GM10266 (cell line): ENCODE measurements around the gene S100A10.
A peak's percentile ranks its signal among the peaks of the same experiment; 100 is the strongest.

Experiments used
- DNase-seq: peaks from one replicate; pipeline ENCODE4 v3.0.0; 2012; ENCODE audit errors: extremely low spot score
- CTCF ChIP-seq: IDR thresholded peaks from 2 replicates; pipeline ENCODE4 v1.5.1; 2012; ENCODE audit warnings: mild to moderate bottlenecking, low read depth; ENCODE audit not compliant: control insufficient read depth, insufficient read depth; ENCODE audit errors: missing control alignments

The S100A10 gene, protein sequence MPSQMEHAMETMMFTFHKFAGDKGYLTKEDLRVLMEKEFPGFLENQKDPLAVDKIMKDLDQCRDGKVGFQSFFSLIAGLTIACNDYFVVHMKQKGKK

DNA sequence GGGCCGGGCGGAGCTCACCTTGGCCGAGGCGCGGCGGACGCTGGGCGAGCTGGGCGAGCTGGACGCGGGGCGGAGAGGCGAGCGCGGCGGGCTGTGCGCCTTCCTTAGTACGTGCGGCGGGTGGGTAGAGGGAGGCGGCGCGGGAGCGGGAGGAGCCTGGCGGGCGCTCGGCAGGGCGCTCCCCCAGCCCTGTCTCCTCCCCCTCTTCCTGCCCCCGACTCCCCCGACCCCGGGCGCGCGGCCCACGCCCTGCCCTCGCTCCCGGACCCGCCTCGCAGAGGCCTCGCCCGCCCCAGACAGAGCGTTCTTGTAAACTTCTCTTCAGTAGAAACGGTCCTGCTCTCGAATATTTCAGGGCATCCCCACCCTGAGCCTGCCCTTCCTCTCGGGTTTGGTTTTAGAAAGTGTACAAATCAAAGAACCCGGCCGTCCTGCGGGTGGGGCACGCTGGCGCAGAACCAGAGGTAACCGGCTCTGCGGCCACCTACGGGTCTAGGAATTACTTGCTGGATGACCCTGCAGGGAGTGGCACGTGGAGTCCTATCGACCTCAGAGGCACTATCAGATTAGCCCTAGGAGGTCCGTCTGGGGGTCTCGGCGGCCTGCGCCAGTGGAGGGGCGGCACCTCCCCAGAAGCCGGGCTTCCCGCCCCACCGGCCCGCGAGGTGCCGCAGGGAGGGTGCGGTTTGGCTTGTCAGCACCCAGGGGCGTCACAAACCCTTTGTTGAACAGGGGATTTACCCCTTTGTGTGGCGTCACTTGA lies at the start of gene S100A10:
TSS of gene S100A10 (minus strand) at position 126 of the 763 bp plus-strand sequence. CDS start 7,629 bp downstream, outside the sequence.
- no peak for TF ChIP-seq CTCF

GRCh38 chr1:152042030-152042429 lies 48.4 kb upstream of the S100A10 start:
- no peak for TF ChIP-seq CTCF
- no peak for DNase-seq

More for the DNA sequence above, at the start of gene S100A10:
- DNase-seq = peak; percentile 50

DNA sequence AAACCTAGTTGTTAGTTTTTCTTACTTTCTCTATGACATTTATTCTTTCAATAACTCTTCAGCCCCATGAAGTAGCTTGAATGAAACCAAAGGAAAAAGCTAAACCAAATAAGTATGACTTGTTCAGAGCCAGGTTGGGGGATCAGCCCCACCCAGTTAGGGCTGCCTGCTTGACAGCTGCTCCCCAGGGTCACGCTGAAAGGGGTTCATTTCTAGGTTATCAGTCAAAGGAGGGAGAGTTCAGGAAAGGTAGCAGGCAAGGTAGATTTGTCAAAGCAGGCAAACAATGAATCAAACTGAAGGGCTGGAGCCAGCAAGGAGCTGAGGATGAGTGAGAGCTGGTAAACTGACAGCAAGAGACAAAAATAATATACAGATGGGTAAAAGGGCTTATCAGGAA lies 46.2 kb upstream of the S100A10 start:
- DNase-seq = no peak
- TF ChIP-seq CTCF = no peak

- TF ChIP-seq CTCF = no peak
- DNase-seq = no peak
Measured at GRCh38 chr1:152039461-152039860, 45.8 kb upstream of the S100A10 start.

- TF ChIP-seq CTCF = no peak
- DNase-seq = no peak
Measured at GRCh38 chr1:152038871-152039270, 45.2 kb upstream of the S100A10 start.

GRCh38 chr1:152036267-152037216 lies 42.9 kb upstream of the S100A10 start, which contains the start of gene S100A11:
TSS of gene S100A11 (minus strand) at chr1:152037004. CDS start at chr1:152036915, 89 bp downstream.
- no peak for TF ChIP-seq CTCF
- peak; percentile 55 for DNase-seq
